Stimulated activated CD4-positive, alpha-beta T cell treated with anti-CD3 and anti-CD28 coated beads, Interleukin-1b, Interleukin-23, amount 100 ng/mL, for 4 hours (primary cell): ENCODE measurements around the gene LIFR.
"Not testable (repeated sequence)": the region's sequence is repeated elsewhere in the genome, so short reads cannot be mapped to it uniquely, and the experiment has no call there.

Experiments
- DNase-seq, 2 donors: peaks; one replicate each; pipeline ENCODE4 v3.0.0-alpha.2; 2020; ENCODE audit warnings: low read depth in 2 of 2

Gene LIFR

DNA sequence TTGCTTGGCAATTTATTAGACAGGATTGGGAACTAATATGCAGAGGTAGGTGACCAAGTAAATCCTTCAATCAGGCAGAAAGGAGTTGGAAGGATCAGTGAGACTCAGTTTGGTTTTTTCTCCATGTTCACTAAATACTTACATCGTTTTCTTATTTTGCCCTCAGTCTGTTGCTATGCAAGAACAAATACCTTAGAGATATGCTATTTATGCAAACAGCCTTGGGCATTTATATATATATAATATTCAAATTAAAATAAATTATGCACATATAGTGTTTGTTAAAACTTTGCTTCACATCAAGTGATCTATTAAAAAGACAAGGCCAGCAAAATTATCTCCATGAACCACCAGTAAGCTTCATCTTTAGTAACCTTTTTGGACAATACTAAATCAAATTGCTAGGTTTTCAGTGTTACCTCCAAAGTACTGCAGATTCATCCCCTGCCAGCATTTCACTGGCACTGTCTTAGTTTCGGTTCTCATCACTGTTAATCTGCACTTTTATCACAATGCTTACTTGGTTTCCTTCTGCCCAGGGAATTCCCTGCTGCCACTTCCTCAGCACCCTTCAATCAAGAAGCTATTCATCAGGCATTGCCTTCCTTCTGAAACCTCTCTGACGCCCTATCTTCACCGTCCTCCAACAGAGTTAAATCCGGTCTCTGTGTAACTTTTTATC lies 26.0 kb upstream of the LIFR start:
- DNase-seq = no peak

DNA sequence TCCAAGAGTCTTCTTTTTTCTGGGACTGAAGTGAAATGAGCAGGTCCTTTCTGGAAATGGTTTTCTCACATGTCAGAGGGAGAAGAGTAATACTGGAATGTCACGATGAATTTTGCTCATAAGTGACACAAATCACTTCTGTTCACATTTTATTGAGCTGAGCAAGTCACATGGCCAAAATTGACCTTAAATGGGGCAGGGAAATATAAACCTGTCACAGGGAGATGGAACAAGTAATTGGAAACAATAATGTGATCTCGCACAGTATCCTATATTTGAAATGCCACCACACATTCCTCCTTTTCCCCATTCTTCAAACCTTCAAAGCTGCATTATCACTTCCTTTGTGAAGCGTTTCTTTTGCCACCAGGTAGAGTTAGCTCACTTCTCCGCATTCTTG lies 25.2 kb upstream of the LIFR start:
- no peak for DNase-seq

DNA sequence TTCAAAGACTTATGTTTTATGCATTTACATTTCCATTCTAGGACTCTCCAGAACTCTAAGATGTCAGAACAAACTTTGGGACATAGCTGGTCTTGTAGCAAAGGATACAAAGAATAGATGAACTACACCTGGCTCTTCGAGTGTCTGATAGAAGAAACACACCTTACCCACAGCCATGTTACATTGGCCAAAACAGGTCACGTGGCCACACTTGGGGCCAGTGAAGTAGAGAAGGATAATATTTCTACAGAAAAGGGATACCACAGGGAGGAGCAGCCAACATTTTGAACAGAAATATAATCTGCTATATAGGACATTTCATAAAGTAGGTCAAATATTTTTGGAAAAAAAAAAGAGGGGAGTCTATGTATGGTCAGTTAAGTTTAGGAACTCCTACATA lies 22.7 kb upstream of the LIFR start:
- DNase-seq = no peak

DNA sequence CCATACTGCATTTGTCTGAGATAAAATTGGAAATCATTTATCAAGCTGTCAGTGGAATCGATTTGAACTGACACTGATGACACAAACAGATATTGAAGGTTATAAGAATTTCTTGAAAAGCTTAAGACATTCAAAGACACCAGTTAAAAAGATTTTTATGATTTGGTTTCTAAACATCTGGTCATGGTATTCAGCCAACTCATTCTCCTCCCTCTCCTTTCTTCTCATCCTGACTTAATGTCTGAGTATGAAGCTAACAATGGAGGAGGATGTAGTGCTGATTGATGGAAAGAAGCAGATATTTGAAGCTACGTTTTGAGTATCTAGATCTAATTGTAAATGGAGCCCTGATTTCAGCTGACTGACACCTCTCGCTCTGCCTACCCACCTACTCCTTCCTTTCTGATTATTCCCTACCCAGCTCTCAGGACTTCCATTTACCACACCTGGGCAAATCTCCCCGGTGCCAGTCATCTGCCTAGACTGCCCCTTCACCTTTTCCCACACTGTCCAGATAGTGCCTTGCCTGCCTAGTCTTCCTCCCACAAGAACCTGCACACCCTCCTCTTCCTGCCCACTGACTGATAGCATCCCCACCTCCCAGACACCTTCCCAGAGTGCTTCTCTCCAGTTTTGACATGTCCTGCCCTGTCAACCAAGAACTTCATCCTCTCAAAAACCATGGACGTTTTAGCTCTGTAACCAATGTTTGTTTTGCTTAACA lies 20.7 kb upstream of the LIFR start:
- no peak for DNase-seq

DNA sequence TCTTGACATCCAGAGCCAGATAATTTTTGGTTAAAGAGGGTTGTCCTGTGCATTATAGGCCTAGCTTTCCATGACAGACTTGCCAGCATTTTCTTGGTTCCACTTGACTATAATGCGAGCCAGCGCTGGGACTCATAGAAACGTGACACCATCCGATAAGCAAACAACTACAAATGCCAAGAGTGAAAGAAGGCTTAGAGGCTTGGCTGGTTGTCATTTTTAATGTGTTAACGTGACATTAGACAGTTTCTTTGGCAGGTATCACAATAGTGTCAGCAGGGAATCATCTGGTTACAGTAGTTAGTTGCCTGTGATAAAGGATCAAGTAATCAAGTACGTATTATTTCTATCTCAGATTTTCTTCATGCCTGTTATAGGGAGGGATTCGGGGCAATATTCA lies 20.0 kb upstream of the LIFR start:
- no peak for DNase-seq

DNA sequence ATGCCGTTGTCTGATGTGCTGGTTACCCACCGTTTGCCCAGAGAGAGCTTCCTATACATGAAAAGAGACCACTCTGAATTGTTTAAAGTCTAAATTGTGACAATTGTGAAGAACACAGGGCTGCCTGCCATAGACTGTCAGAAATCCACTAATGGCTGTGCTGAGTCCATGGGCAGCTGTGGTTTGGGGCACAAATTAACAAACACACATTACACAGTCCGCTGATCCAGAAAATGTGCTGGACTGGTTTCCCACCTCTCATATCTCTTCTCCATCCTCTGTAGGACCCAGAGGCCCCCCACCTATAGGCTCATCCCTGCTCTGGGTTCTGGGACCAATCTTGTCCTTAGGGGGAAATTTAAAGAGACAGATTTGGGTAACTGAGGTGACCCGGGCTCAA lies 19.0 kb upstream of the LIFR start:
- no peak for DNase-seq

DNA sequence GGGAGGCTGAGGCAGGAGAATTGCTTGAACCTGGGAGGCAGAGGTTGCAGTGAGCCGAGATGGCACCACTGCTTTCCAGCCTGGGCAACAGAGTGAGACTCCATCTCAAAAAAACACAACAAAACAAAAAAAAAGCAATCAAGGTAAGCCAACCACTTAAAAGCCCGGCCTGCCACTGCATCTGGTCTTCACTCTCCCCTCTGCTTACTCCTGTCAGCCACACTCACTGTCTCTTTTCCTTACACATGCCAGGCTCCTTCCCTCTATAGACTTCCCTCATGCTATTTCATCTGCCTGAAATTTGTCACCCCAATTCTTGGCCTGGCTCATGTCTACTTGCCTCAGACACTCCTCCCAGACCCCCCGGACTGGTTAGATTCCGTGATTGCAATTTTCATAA lies 17.6 kb upstream of the LIFR start:
- no peak for DNase-seq

DNA sequence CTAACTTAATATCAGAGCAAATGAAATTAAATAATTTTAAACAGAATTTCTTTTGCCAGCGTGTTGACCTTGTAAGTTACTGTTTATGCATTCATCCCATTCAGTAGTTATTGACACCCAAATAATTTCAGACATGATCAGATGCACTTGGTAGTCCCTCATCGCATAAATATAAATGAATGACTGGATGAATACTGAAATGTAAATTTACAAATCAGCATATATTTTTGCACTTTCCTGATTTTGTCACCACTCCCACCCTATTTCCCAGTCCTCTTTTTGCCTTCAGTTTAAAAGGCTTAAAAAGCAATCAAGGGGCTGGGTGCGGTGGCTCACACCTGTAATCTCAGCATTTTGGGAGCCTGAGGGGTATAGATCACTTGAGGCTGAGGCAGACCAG lies 17.1 kb upstream of the LIFR start:
- DNase-seq = no peak

DNA sequence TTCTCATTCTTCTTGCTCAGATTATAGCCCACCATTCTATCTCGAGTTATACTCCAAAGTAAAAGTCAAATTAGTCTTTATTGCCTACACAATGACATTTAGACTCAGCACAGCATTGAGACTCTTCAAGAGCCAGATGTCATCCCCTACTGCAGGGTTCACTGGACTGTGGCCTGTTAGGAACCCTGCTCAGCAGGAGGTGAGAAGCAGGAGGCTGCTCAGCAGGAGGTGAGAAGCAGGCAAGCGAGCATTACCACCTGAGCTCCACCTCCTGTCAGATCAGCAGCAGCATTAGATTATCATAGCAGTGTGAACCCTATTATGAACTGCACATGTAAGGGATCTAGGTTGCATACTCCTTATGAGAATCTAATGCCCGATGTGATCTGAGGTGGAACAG lies 12.7 kb upstream of the LIFR start:
- DNase-seq = no peak

DNA sequence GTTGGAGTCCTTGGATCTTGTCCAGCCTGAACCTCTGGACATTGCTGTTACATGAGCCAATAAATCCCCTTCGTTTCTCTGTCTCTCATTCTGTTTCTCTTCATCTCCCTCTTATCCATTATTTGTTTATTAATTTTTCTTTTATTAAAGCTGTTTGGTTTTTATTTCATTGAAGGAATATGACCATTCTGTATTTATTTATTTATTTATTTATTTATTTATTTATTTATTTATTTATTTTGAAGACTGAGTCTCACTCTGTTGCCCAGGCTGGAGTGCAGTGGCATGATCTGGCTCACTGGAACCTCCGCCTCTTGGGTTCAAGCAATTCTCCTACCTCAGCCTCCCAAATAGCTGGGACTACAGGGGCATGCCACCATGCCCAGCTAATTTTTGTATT lies 10.9 kb upstream of the LIFR start:
- DNase-seq = not testable (repeated sequence)

DNA sequence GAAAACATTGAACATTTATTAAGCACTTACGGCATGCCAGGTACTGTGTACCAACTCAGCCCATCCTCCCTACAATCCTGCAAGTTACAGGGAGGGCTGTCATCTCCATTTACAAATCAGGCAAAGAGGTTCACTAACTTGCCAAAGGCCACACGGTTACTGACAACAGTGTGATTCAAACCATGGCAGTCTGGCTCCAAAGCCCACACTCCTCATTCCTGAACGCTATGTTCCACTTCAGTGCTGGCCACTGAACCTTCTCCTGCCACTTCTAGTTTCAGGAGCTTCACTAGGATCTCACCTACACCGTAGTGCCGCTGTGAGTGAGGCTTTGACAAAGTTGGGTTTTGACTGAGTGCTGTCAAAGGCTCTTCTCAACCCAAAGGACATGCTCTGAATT lies 7.2 kb upstream of the LIFR start:
- no peak for DNase-seq

DNA sequence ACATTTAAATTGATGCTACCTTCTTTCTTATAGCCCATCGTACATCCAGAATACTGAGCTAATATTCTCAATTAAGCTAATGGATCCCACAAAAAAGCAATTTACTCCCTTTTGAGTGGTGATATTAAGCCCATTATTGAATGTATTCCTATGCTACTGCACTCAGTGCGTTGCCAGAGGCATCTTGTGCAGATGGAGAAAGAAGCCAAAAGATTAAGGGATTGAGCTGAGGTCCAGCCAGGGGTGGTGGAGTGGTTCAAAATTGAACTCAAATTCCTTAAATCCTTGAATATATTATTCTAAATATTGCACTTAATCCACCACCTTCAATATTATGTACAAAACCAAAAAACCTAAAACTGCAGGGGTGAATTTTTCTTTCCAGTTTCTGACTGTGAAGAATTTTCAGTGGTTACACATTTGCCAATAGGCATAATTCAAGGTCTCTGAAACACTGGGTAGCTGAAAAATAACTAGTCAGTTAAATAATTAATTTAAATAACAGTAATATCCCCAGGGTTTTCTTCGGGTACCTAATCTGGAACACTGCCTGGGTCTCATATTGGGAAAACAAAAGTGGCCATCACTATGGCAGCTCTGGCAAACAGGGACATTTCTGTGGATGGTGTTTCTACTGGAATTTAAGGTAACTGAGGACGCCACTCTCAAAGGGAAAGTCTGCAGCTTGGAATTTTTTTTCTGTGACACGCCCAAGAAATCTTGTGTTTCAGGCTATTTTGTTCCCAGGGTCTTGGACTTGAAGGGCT lies 6.2 kb upstream of the LIFR start:
- no peak for DNase-seq

DNA sequence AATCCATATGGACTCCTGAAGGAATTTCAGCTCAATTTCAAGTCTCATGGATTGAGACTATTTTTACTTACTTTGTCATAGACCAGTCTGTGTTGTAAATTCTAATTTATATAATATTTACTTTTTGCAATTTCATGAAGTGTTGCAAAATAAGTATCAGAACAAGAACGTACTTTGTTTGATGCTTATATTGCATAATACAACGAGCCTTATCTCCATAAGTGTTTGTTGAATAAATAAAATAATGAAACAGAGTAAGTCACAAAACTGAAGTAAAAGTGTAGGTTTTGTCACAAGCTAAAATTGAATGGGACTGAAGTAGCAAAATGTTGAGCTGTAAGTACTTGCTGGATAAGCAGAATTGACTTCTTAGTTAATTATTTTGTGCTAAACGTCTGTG lies 3.0 kb upstream of the LIFR start:
- DNase-seq = no peak

DNA sequence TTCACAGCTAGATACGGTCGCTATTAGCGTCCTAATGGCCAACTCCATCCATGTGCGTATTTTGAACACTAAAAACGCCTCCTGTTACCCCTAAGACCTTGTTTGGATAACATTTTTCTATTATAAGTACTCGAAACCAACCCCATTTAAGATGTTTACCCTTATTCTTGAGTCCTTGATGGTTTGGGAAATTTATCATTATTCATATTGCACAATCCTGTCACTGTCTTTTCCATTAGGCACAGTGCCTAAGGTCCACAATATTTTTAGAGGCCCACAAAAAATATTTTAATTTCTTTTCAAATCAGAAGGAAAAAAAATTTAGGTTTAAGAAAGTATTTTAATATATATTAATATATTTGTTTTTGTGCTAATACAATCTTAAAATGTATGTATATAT lies 1.3 kb upstream of the LIFR start:
- no peak for DNase-seq

DNA sequence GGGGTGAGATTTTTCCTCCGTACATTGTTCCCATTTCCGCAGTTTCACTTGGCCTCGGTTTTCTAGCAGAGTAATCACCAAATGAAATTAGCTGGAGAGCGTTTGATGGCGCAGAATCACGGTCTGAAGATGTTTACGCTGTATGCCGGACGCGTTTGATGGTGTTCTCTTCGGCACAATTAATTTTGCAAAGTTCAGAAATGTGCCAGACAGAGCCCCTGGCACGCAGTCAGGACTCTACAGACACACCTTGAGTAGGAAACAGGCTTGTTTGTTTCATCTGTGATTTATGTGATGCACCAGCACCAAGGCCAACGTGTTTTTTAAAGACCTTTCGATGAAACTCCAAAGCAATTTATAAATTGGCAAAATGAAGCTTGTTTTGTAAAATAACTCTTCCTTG lies 863 bp upstream of the LIFR start:
- no peak for DNase-seq

DNA sequence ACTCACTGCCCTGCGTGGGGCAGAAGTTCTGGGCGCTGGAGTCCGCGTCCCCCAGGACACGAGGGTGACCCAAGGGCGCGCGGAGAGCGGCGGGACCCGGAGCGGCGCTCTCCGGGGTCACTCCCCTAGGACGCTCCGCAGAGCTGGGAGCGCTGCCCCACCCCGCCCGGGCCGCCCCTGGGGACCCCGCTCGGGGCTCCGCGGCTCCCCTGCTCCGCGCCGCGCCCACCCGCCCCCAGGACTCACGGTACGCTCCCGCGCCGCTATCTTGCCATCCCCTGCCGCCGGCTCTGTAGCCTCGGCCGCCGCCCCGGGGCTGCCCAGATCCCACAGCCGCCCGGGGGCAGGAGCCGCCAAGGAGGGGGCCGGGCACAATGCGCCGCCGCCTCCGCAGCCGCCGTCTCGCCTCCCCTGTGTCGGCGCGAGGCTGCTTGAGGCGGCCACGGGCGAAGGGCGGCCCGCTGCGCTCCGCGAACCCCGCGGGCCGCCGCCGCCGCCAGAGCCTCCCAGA lies 303 bp downstream of the LIFR start:
- DNase-seq = peak in 1 of 2 donors; percentile 7

DNA sequence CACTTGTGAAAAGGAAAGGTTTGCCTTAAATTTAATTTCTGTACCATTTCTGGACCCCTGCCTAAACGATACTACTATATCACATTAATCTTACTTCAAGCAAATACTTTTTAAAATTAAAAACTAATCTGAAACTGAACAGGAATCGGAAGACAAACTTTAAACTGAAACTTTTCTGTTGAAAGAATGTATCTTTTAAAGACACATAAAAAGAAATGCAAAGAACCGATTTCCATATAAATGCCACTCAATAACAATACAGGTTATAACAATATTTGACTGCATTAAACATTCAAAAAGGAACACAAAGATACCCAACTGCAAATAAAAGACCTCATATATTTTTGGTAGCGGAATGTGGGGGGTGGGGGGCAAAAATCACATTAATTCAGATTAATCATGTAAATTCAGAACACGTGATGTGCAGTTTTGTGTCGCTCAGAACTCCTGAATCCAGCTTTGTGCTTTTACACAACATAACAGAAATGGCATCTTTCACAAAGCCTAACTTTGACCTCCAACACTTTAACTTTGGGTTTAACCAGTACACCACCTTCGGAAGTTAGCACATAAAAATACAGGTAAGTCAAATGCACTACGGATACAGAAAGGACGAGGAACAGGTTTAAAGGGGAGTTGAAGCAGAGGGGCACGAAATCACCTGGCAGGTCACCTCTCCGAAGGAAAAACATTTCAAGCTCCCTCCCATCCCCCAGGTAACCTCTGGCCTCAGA lies 925 bp downstream of the LIFR start:
- no peak for DNase-seq

DNA sequence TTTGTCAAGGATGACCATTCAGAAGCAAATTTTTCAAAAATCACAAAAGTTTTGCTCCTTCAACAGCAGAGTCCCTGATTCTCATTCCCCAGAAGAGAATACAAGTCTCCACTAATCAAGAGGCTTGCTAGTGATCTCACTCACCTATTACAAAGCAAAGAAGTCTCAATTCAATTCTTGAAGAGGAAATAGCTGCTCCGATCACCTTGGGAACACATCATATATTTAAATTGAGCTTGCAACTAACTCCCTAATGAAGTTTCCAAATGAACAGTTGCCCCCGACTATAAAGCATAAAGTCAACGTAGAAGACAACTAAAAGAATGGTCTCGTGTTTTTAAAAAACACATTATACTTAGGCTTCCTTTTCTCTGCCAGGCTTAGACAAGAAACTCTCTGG lies 1.6 kb downstream of the LIFR start:
- no peak for DNase-seq

DNA sequence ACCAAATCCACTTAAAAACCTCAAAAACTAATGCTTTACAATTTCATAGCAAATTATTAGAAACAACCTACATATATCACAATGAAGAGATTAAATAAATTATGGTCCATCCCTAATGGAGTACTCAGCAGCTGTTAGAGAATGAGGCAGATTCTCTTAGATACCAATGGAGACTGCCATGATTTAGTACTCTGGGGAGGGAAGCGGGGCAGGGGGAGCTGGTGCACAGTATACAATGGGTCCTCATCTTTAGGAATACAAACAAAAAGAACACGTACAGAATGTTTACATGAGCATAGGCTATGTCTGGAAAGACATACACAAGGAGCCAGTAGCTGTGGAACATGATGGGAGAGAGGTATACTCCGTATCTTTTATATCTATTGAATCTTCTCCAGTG lies 2.0 kb downstream of the LIFR start:
- DNase-seq = no peak

DNA sequence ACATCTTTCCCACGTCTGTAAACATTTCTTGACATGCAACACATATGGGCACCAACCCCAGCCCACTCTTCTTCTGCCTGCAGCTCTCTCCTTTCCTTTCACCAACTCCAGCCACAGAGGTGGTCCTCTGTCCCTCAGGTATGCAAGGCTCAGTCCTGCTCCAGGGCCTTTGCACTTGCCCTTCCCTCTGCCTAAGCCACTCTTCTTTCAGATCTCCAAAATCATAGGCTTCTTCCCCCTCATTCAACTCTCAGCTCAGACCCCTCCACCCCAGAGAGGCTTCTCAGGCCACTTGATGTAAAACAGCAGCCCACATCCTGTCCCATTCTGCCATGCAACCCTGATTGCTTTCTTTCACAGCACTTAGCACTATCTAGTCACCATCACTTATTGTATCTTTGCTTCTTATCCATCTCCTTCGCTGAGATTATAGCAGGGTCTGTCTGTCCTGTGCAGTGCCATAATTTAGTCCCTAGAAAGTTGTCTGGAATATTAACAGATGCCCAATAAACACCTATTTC lies 3.4 kb downstream of the LIFR start:
- no peak for DNase-seq

DNA sequence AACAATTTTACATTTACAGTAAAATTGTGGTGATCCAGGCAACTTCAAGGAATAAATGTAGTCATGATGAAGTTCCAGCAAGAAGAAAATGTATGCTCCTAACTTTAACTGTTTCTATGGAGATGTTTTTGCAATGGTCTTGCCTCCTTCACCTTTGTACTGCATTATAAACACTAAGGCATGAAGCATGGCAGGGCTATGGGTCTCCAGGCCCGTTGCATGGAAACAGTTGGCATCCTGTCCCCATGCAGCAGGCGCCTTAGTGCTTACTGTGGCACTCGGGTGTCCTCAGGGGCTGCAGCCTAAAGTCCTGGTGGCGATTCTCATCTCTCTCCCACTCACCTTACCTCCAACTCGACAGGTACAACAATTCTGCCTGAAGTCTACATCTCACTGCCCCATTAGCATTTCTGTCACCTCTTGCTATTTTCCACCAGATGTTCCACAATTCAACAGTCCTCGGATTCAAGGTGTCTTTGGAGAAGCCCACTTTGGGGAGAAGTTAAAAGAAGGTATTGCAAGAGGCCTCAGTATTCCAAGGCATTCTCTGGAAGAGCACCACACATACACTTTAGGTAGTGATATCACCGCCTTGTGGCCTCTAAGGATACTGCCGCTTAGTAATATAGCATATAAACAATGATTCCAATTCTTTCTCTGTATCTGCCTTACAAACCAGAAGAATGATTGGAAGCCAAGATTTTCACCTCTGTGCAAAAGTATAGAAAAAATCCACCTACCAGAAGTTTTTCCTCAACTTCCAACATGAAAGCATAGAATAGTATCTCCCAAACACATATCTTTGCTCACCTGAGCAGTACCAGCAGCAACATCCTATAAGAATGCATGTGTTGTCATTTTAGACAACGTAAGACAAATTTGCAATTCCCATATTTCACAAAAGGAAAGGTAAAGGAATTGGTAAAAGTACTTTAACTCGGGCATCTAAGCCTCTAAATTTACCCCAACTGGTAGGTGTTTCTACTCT lies 5.1 kb downstream of the LIFR start:
- DNase-seq = no peak
